Heart right ventricle (tissue), 16 donors: Measurements from ENCODE around the gene EML1. TPM values are rescaled to one million over a fixed set of nuclear protein-coding genes. Genes with fewer than 3 reads are reported as not detected.

ENCODE experiments used
- ATAC-seq, 8 donors: fragments of 200-7000 bp; cut with Tn5 transposase; one replicate each; pipeline ENCODE4 v1.9.1; 2020; ENCODE audit warnings: mild to moderate bottlenecking in 8 of 8, moderate library complexity in 8 of 8, moderate number of reproducible peaks in 1 of 8
- DNase-seq, 2 donors: peaks; one replicate each; pipeline ENCODE4 v3.0.0-alpha.2; 2020
- H3K27ac ChIP-seq, 10 donors: fragments of 200-600 bp; sonication (generic) in 2 of 10; one replicate each; pipeline versions ENCODE4 v1.5.0 to v1.8.0; 2020 to 2022; ENCODE audit warnings: mild to moderate bottlenecking in 3 of 10
- H3K27me3 ChIP-seq, 7 donors: fragments of 200-600 bp; one replicate each; pipeline ENCODE4 v1.8.0; 2021 to 2022; ENCODE audit warnings: mild to moderate bottlenecking in 2 of 7
- H3K36me3 ChIP-seq, 9 donors: fragments of 200-600 bp; sonication (generic) in 1 of 9; one replicate each; pipeline versions ENCODE4 v1.5.0 to v1.8.0; 2020 to 2022; ENCODE audit warnings: mild to moderate bottlenecking in 2 of 9
- H3K4me1 ChIP-seq, 9 donors: fragments of 200-600 bp; sonication (generic) in 1 of 9; one replicate each; pipeline versions ENCODE4 v1.5.0 to v1.8.0; 2020 to 2022; ENCODE audit warnings: mild to moderate bottlenecking in 4 of 9
- H3K4me3 ChIP-seq, 10 donors: fragments of 200-600 bp; sonication (generic) in 2 of 10; one replicate each; pipeline versions ENCODE4 v1.5.0 to v1.8.0; 2020 to 2022; ENCODE audit warnings: mild to moderate bottlenecking in 7 of 10, moderate library complexity in 2 of 10
- H3K9me3 ChIP-seq, 11 donors: fragments of 200-600 bp in 10 of 11; sonication (generic) in 2 of 11; one replicate each; pipeline versions ENCODE4 v1.5.0 to v1.8.0; 2013 to 2022; ENCODE audit warnings: mild to moderate bottlenecking in 2 of 11, control low read depth in 1 of 11, moderate library complexity in 1 of 11
- WGBS, 2 donors: extraction: QIAGEN DNeasy Blood & Tissue Kit; methylation state at CpG; one replicate each; pipeline ENCODE4 v1.1.7; 2013; ENCODE audit warnings: inconsistent platforms in 1 of 2; 5-methylcytosine and 5-hydroxymethylcytosine counted together
- intact Hi-C, 10 donors: fragments of 100-400 bp; cut with DNase I; formaldehyde crosslinking; loops; one replicate each; pipeline versions ENCODE4 v1.11.1 to v1.14.2; 2022
- polyA plus RNA-seq, 2 donors: library from polyadenylated mRNA; stranded (reverse); fragments of 200-250 nt; gene quantifications; one replicate each; pipeline ENCODE4 v1.2.3, GENCODE V29; 2013
- total RNA-seq, 10 donors: library from RNA; stranded (reverse); fragmentation: NEBNext Ultra II Directional in 3 of 10; extraction: Animal tissue kit (Norgen Biotek cat#: 25700) in 3 of 10; gene quantifications; one replicate each; pipeline versions ENCODE4 v1.2.1 to v1.2.4, GENCODE V29; 2021 to 2023
- TF ChIP-seq, protein P1 (sequence below), 9 donors: fragments of 200-600 bp; sonication (generic) in 2 of 9; IDR thresholded peaks; one replicate each; pipeline versions ENCODE4 v1.5.0 to v1.8.0; 2021 to 2022; ENCODE audit warnings: antibody characterized with exemption in 9 of 9, mild to moderate bottlenecking in 5 of 9, moderate library complexity in 1 of 9
- donor health status: Arrhythmogenic right ventricular cardiomyopathy.
- donor health status: ischemic (EF 13 %, LVEDD 7.1; RV severe dilation, severe dysfunction).
- donor health status: healthy with polysubstance abuse.
- donor health status: DM: no; HTN: yes; CAD: no.
- donor health status: DM: no; HTN: no; CAD: no.
- donor health status: ischemic (EF 25% LVEDD 6.9; RV normal size, moderate dysfunction).
- donor health status: ischemic (EF 25% LVEDD 5.7; RV mildly dilated, moderate dysfunction).
- donor health status: healthy.
- donor health status: DM: yes; HTN: yes; CAD: no.
- donor health status: Ischemic cardiomyopathy.
- donor health status: ischemic (EF 35%, LVEDD 5.7; RV mildly dilated, moderate dysfunction).
- donor health status: nonischemic (EF 11% LVEDD 7.7; RV severe dilation, severe dysfunction).
- donor health status: DM: yes; HTN: yes; CAD: no.
- donor health status: PGD.
- donor health status: ischemic (EF 29% LVEDD 5.4; RV normal size, mild dysfunction).
- donor health status: nonischemic (EF 23%, LVEDD 6.1; RV moderate dilation, normal function).

The EML1 gene
- total and polyA plus RNA-seq, 12 donors, result 9.1 to 49.2 (median 33.8) TPM

- no peak for ATAC-seq
- H3K4me3 ChIP-seq, result no peak overlapping the region
- intact Hi-C loops, result no loop called here
Measured at GRCh38 chr14:99803803-99804202, 10.6 kb downstream of the EML1 start.

GRCh38 chr14:99805757-99806439 is 12.7 kb downstream of the EML1 start:
- Histone ChIP-seq H3K4me1 (peaks cover 0 to 49% (median 26%) of the 10 kb centered on the region in 9 donors), H3K27me3 (no peaks in the 10 kb centered on the region), H3K36me3 (no peaks in the 10 kb centered on the region), H3K4me3 (no peak overlapping the region), H3K27ac (no peak overlapping the region), H3K9me3 (no peaks in the 10 kb centered on the region)
- intact Hi-C loops, result loop anchor here in 1 of 10 donors (5.0 kb wide), 1 partner anchor 74 kb away; no protein-coding TSS in a partner anchor
- 94 to 95% methylated on average over 12 of the region's 12 CpGs for WGBS, 2 donors
- DNase-seq (no peak), ATAC-seq (no peak)
- TF ChIP-seq, protein P1, sequence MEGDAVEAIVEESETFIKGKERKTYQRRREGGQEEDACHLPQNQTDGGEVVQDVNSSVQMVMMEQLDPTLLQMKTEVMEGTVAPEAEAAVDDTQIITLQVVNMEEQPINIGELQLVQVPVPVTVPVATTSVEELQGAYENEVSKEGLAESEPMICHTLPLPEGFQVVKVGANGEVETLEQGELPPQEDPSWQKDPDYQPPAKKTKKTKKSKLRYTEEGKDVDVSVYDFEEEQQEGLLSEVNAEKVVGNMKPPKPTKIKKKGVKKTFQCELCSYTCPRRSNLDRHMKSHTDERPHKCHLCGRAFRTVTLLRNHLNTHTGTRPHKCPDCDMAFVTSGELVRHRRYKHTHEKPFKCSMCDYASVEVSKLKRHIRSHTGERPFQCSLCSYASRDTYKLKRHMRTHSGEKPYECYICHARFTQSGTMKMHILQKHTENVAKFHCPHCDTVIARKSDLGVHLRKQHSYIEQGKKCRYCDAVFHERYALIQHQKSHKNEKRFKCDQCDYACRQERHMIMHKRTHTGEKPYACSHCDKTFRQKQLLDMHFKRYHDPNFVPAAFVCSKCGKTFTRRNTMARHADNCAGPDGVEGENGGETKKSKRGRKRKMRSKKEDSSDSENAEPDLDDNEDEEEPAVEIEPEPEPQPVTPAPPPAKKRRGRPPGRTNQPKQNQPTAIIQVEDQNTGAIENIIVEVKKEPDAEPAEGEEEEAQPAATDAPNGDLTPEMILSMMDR (IDR thresholded peaks at IDR 0.05), result no peak

More at GRCh38 chr14:99803803-99804202, 10.6 kb downstream of the EML1 start:
- 77 to 85% methylated on average over 6 of the region's 6 CpGs for WGBS, 2 donors
- Histone ChIP-seq H3K4me1 (peaks cover 0 to 31% (median 12%) of the 10 kb centered on the region in 9 donors), H3K9me3 (no peaks in the 10 kb centered on the region), H3K36me3 (no peaks in the 10 kb centered on the region), H3K27me3 (no peaks in the 10 kb centered on the region), H3K27ac (no peak overlapping the region)
- DNase-seq, result no peak
- TF ChIP-seq, protein P1 (IDR thresholded peaks at IDR 0.05), result no peak

GRCh38 chr14:99806836-99807235 is 13.6 kb downstream of the EML1 start:
- no peaks in the 10 kb centered on the region for H3K27me3 ChIP-seq
- H3K4me3 ChIP-seq, result no peak overlapping the region
- H3K4me1 ChIP-seq, result peaks cover 0 to 49% (median 26%) of the 10 kb centered on the region in 9 donors
- H3K36me3 ChIP-seq, result no peaks in the 10 kb centered on the region
- ATAC-seq, result no peak
- intact Hi-C loops, result loop anchor here in 1 of 10 donors (5.0 kb wide), 1 partner anchor 75 kb away; no protein-coding TSS in a partner anchor
- TF ChIP-seq, protein P1 (IDR thresholded peaks at IDR 0.05), result no peak
- no peak for DNase-seq
- WGBS, 2 donors, result 54 to 67% methylated on average over 10 of the region's 10 CpGs
- H3K27ac ChIP-seq, result no peak overlapping the region
- H3K9me3 ChIP-seq, result no peaks in the 10 kb centered on the region

DNA sequence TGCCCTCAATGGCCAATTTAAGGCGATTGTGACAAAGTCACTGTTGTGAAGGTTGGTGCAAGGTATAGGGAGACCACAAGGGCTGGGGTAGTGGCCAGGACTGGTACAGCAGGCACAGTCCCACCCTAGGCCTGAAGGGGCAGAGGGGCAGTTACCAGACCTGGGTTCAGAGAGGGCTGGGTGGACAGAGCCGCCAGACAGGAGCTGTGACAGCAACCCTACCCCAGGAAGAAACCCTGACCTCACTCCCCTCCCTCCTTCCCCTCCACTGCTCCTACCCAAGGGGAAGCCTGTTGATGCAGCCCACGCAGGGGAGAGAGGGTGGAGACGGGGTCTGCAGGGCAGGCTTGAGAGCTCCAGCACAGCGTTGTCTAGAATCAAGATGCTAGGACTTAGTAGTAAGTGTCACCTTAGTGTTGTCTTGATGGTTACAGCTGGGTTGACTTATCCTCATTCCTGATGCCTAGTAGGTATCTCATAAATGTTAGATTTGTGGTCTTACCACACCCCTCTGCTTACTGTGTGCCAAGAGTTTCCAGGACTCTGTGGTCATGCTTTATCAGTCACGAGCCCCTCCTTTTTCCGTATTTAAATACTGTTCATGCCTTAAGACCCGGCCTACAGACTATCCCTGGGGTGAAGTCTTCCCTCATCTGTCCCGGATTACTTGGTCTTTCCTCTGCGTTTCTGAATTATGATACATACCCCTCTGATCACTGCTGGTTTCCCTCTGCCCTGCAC is 14.4 kb downstream of the EML1 start:
- Histone ChIP-seq H3K27ac (peak overlapping the region in 3 of 10 donors; percentile 8 to 44 (median 31)), H3K4me1 (peaks cover 0 to 46% (median 26%) of the 10 kb centered on the region in 9 donors), H3K36me3 (no peaks in the 10 kb centered on the region), H3K9me3 (no peaks in the 10 kb centered on the region), H3K4me3 (no peak overlapping the region), H3K27me3 (no peaks in the 10 kb centered on the region)
- TF ChIP-seq, protein P1 (IDR thresholded peaks at IDR 0.05), result no peak
- 61 to 64% methylated on average over 10 of the region's 10 CpGs for WGBS, 2 donors
- no peak for DNase-seq
- intact Hi-C loops, result loop anchor here in 1 of 10 donors (5.0 kb wide), 1 partner anchor 75 kb away; no protein-coding TSS in a partner anchor
- ATAC-seq, result peak in 4 of 8 donors; percentile 5 to 38 (median 10)
